Keratinocyte (primary cell): ENCODE measurements around the gene TMTC2. TPM values are rescaled to one million over a fixed set of nuclear protein-coding genes. Genes with fewer than 3 reads are reported as not detected.

ENCODE experiments used
- DNase-seq: peaks from one replicate; pipeline ENCODE4 v3.0.0-alpha.2; 2011; ENCODE audit warnings: low read depth, missing footprints, low spot score
- FAIRE-seq: peaks from 2 replicates; lab custom pipeline; 2011; peaks lifted over from hg19 to GRCh38; lab: Jason Lieb, UNC
- H2AFZ ChIP-seq: 2 replicates; pipeline ENCODE4 v1.6.0; 2012; ENCODE audit warnings: low read length, control low read depth, inconsistent platforms; ENCODE audit not compliant: control insufficient read depth
- H3K27ac ChIP-seq: 2 replicates; pipeline ENCODE4 v1.5.1; 2011; ENCODE audit warnings: low read length; ENCODE audit not compliant: control insufficient read depth, insufficient read depth
- H3K27me3 ChIP-seq: 3 replicates; pipeline ENCODE4 v1.6.0; 2011; ENCODE audit warnings: low read length; ENCODE audit not compliant: control insufficient read depth, insufficient read depth; ENCODE audit errors: extremely low read depth
- H3K36me3 ChIP-seq, 2 experiments: 2 replicates in 1 of 2; 3 replicates in 1 of 2; pipeline ENCODE4 v1.5.1; 2011; ENCODE audit warnings: low read length in 2 of 2, mild to moderate bottlenecking in 1 of 2; ENCODE audit not compliant: control insufficient read depth in 2 of 2, insufficient read depth in 2 of 2; ENCODE audit errors: extremely low read depth in 1 of 2
- H3K4me1 ChIP-seq: 3 replicates; pipeline ENCODE4 v1.5.1; 2011; ENCODE audit warnings: low read length; ENCODE audit not compliant: control insufficient read depth, insufficient read depth; ENCODE audit errors: extremely low read depth
- H3K4me2 ChIP-seq: 3 replicates; pipeline ENCODE4 v1.6.0; 2011; ENCODE audit warnings: low read depth, low read length; ENCODE audit not compliant: control insufficient read depth, insufficient read depth; ENCODE audit errors: extremely low read depth
- H3K4me3 ChIP-seq, 3 experiments: fragments of 200-600 bp in 1 of 3; sonication (generic) in 1 of 3; 2 replicates in 2 of 3; 3 replicates in 1 of 3; pipeline ENCODE4 v1.5.1; 2011 to 2016; ENCODE audit warnings: low read length in 3 of 3, mild to moderate bottlenecking in 3 of 3, control low read depth in 2 of 3, inconsistent platforms in 1 of 3, low read depth in 1 of 3, mixed read lengths in 1 of 3, mixed run types in 1 of 3, moderate library complexity in 1 of 3; ENCODE audit not compliant: control insufficient read depth in 2 of 3, insufficient read depth in 2 of 3; ENCODE audit errors: extremely low read depth in 1 of 3
- H3K79me2 ChIP-seq: 2 replicates; pipeline ENCODE4 v1.6.0; 2012; ENCODE audit warnings: low read length; ENCODE audit not compliant: control insufficient read depth, insufficient read depth
- H3K9ac ChIP-seq: 3 replicates; pipeline ENCODE4 v1.6.0; 2011; ENCODE audit warnings: low read length; ENCODE audit not compliant: control insufficient read depth, insufficient read depth; ENCODE audit errors: extremely low read depth
- H3K9me1 ChIP-seq: 3 replicates; pipeline ENCODE4 v1.6.0; 2011; ENCODE audit warnings: low read length; ENCODE audit not compliant: control insufficient read depth, insufficient read depth; ENCODE audit errors: extremely low read depth
- H3K9me3 ChIP-seq: 2 replicates; pipeline ENCODE4 v1.5.1; 2012; ENCODE audit warnings: low read depth, low read length; ENCODE audit not compliant: control insufficient read depth
- H4K20me1 ChIP-seq: 3 replicates; pipeline ENCODE4 v1.6.0; 2011; ENCODE audit warnings: low read length; ENCODE audit not compliant: control insufficient read depth, insufficient read depth; ENCODE audit errors: extremely low read depth
- EZH2 ChIP-seq: IDR thresholded peaks from one replicate; pipeline ENCODE4 v1.6.1; 2012; ENCODE audit warnings: inconsistent platforms, mild to moderate bottlenecking, low read length, moderate library complexity
- dilution Hi-C: fragments of 300-500 bp; cut with MboI; formaldehyde crosslinking; loops from one replicate; pipeline ENCODE4 v1.7.0; 2020; ENCODE audit warnings: low sequenced_read_pairs; ENCODE audit not compliant: extremely low pct_ligation_motif_present
- polyA plus RNA-seq, 5 experiments: library from polyadenylated mRNA; depleted of rRNA in 3 of 5; stranded (reverse) in 3 of 5; stranded (forward) in 1 of 5; unstranded in 1 of 5; fragments of >200 nt; gene quantifications; 1 replicate in 1 of 5; 2 replicates in 3 of 5; 3 replicates in 1 of 5; pipeline versions ENCODE4 v1.2.1 to v1.2.3, GENCODE V29; 2011 to 2012; ENCODE audit warnings: missing spikeins in 2 of 5, low read depth in 1 of 5, low replicate concordance in 1 of 5
- TF ChIP-seq, protein P1 (sequence below), 3 experiments: IDR thresholded peaks in 1 of 3; conservative IDR thresholded peaks in 1 of 3; optimal IDR thresholded peaks in 1 of 3; 2 replicates in 2 of 3; 3 replicates in 1 of 3; pipeline versions ENCODE3 to v1.5.1; 2011; ENCODE audit warnings: low read length in 3 of 3, mild to moderate bottlenecking in 3 of 3, moderate library complexity in 2 of 3, control low read depth in 1 of 3, inconsistent platforms in 1 of 3; ENCODE audit not compliant: insufficient read depth in 2 of 3; ENCODE audit errors: extremely low read depth in 1 of 3

The TMTC2 gene
- polyA plus RNA-seq, 1 donor (not counting 4 experiments of a cell fraction or from before 2014, with no cell fraction given): 3.8 TPM

DNA sequence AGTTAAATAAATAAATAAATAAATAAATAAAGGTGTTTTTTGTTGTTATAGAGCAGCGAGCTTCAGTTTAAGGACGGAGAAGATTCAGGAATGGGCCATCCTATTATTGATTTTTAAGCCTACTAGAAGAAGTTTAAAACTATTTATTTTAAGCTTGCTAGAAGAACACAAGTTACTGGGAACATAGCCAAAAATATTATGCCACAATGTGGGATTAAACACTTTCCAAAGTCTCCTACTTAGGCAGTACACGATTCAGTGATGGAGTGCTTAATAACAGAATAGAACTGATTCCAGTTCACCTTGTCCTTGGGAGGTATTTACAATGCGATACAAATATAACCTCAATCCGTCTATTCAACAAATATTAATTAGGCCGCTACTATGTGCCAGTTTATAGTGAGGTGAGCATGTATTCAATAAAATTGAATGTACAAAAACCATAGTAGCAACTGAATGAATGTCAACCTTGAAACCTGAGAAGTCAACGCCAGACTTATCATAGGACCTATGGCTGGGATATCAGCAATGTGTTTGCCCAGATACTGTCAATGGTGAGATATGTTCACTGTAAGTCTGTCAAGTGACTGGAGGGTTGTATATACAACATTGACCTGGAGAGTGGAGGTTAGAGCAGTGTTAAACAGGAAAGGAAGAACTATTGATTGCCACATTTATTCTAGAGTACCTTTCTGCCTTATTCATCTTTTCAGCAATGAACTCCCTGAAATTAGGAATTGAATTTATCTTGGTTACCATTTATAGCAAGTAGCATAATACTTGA, 486.4 kb downstream of the TMTC2 start:
- H3K4me2 ChIP-seq: no peak overlapping the region

DNA sequence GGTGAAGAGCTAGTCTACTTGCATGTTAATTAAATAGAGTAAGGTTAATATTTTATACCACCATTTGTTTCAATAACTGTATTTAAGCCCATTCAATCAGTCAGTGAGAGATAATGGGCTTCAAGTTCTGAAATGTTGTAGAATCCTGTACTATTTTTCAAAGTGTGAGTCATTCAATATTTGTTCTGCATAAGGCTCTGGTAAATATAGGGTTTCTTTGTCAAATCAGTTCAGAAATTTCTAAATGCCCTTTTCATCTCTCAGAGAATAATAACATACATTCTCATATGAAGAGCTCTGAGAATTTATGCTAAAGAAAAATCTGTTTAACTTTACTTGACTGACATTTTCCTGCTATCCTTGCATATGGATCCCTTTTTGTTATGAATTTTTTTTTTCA, 493.3 kb downstream of the TMTC2 start:
- Histone ChIP-seq H3K27me3 (no peaks in the 10 kb centered on the region), H3K9ac (no peak overlapping the region), H3K9me3 (no peaks in the 10 kb centered on the region), H3K4me1 (no peaks in the 10 kb centered on the region), H2AFZ (no peak overlapping the region), H3K4me2 (no peak overlapping the region), H3K36me3 (no peaks in the 10 kb centered on the region), H3K4me3 (no peak overlapping the region), H3K79me2 (no peaks in the 10 kb centered on the region), H4K20me1 (no peaks in the 10 kb centered on the region), H3K9me1 (no peaks in the 10 kb centered on the region), H3K27ac (no peak overlapping the region)
- DNase-seq (no peak), FAIRE-seq (no peak)
- dilution Hi-C loops: no loop called here
- no peak for TF ChIP-seq EZH2
- TF ChIP-seq, protein P1, sequence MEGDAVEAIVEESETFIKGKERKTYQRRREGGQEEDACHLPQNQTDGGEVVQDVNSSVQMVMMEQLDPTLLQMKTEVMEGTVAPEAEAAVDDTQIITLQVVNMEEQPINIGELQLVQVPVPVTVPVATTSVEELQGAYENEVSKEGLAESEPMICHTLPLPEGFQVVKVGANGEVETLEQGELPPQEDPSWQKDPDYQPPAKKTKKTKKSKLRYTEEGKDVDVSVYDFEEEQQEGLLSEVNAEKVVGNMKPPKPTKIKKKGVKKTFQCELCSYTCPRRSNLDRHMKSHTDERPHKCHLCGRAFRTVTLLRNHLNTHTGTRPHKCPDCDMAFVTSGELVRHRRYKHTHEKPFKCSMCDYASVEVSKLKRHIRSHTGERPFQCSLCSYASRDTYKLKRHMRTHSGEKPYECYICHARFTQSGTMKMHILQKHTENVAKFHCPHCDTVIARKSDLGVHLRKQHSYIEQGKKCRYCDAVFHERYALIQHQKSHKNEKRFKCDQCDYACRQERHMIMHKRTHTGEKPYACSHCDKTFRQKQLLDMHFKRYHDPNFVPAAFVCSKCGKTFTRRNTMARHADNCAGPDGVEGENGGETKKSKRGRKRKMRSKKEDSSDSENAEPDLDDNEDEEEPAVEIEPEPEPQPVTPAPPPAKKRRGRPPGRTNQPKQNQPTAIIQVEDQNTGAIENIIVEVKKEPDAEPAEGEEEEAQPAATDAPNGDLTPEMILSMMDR (optimal IDR thresholded peaks at IDR 0.05 in 1 of 3, IDR thresholded peaks at IDR 0.05 in 1 of 3, conservative IDR thresholded peaks at IDR 0.05 in 1 of 3; ENCODE audit: extremely low read depth in 1 of 3, insufficient read depth in 2 of 3, low read length in 3 of 3): no peak

More for the DNA sequence above, 486.4 kb downstream of the TMTC2 start:
- H3K9me3 ChIP-seq: no peaks in the 10 kb centered on the region
- no peaks in the 10 kb centered on the region for H3K27me3 ChIP-seq
- DNase-seq: no peak
- H3K27ac ChIP-seq: no peak overlapping the region
- no peaks in the 10 kb centered on the region for H4K20me1 ChIP-seq
- no peaks in the 10 kb centered on the region for H3K79me2 ChIP-seq
- H3K9me1 ChIP-seq: no peaks in the 10 kb centered on the region
- no peaks in the 10 kb centered on the region for H3K4me1 ChIP-seq
- H3K4me3 ChIP-seq: no peak overlapping the region
- no peak for FAIRE-seq
- H3K9ac ChIP-seq: no peak overlapping the region
- TF ChIP-seq EZH2: no peak
- TF ChIP-seq, protein P1 (optimal IDR thresholded peaks at IDR 0.05 in 1 of 3, IDR thresholded peaks at IDR 0.05 in 1 of 3, conservative IDR thresholded peaks at IDR 0.05 in 1 of 3; ENCODE audit: extremely low read depth in 1 of 3, insufficient read depth in 2 of 3, low read length in 3 of 3): no peak
- dilution Hi-C loops: no loop called here
- no peaks in the 10 kb centered on the region for H3K36me3 ChIP-seq
- H2AFZ ChIP-seq: no peak overlapping the region
